MM.1S (cell line): ENCODE data around the gene HIPK4.
A peak's percentile ranks its signal among the peaks of the same experiment; 100 is the strongest.

ENCODE experiments used
- DNase-seq: peaks from one replicate; pipeline ENCODE4 v3.0.0-alpha.2; 2015
- H2AFZ ChIP-seq: fragments of 300-600 bp; sonication (generic); 2 replicates; pipeline ENCODE4 v1.6.0; 2016; ENCODE audit warnings: antibody characterized with exemption, low read length
- H3F3A ChIP-seq: fragments of 300-600 bp; sonication (generic); 2 replicates; pipeline ENCODE4 v1.6.1; 2016; ENCODE audit warnings: mild to moderate bottlenecking, antibody characterized with exemption, low read length, moderate library complexity, mixed read lengths; ENCODE audit not compliant: insufficient read depth
- H3K27ac ChIP-seq: fragments of 300-600 bp; sonication (generic); 2 replicates; pipeline ENCODE4 v1.5.1; 2016; ENCODE audit warnings: mild to moderate bottlenecking, low read length
- H3K27me3 ChIP-seq: fragments of 300-600 bp; sonication (generic); replicated peaks from 2 replicates; pipeline ENCODE4 v1.6.0; 2016; ENCODE audit warnings: low read length; ENCODE audit not compliant: insufficient read depth
- H3K36me3 ChIP-seq: fragments of 300-600 bp; sonication (generic); replicated peaks from 2 replicates; pipeline ENCODE4 v1.6.1; 2016; ENCODE audit warnings: mild to moderate bottlenecking, low read length, mixed read lengths; ENCODE audit not compliant: insufficient read depth
- H3K4me1 ChIP-seq: fragments of 300-600 bp; sonication (generic); 2 replicates; pipeline ENCODE4 v1.6.1; 2016; ENCODE audit warnings: low read length, mixed read lengths
- H3K4me2 ChIP-seq: fragments of 300-600 bp; sonication (generic); 2 replicates; pipeline ENCODE4 v1.6.0; 2016; ENCODE audit warnings: low read depth, low read length
- H3K4me3 ChIP-seq: fragments of 300-600 bp; sonication (generic); 2 replicates; pipeline ENCODE4 v1.5.1; 2016; ENCODE audit warnings: low read length, mixed read lengths
- H3K79me2 ChIP-seq: fragments of 300-600 bp; sonication (generic); 2 replicates; pipeline ENCODE4 v1.6.1; 2016; ENCODE audit warnings: mixed run types, low read length, mixed read lengths
- H3K9ac ChIP-seq: fragments of 300-600 bp; sonication (generic); 2 replicates; pipeline ENCODE4 v1.6.1; 2016; ENCODE audit warnings: low read length, mixed read lengths
- H3K9me2 ChIP-seq: fragments of 300-600 bp; sonication (generic); replicated peaks from 2 replicates; pipeline ENCODE4 v1.6.1; 2016; ENCODE audit warnings: mild to moderate bottlenecking, low read length, mixed read lengths; ENCODE audit not compliant: insufficient read depth
- H3K9me3 ChIP-seq: fragments of 300-600 bp; sonication (generic); replicated peaks from 2 replicates; pipeline ENCODE4 v1.6.1; 2016; ENCODE audit warnings: mild to moderate bottlenecking, low read length, mixed read lengths; ENCODE audit not compliant: insufficient read depth
- H4K20me1 ChIP-seq: fragments of 300-600 bp; sonication (generic); 2 replicates; pipeline ENCODE4 v1.6.1; 2016; ENCODE audit warnings: mild to moderate bottlenecking, low read length, moderate library complexity, mixed read lengths; ENCODE audit not compliant: insufficient read depth
- EZH2 ChIP-seq: fragments of 300-600 bp; sonication (generic); optimal IDR thresholded peaks from 2 replicates; pipeline ENCODE3; 2017; ENCODE audit warnings: low read depth, mild to moderate bottlenecking, antibody characterized with exemption, low read length, mixed read lengths
- EZH2phosphoT487 ChIP-seq: fragments of 300-600 bp; sonication (generic); IDR thresholded peaks from 2 replicates; pipeline ENCODE4 v1.6.1; 2018; ENCODE audit warnings: antibody characterized with exemption, low read length
- TF ChIP-seq, protein P1 (sequence below): fragments of 300-600 bp; sonication (generic); IDR thresholded peaks from 2 replicates; pipeline ENCODE4 v1.5.1; 2016; ENCODE audit warnings: antibody characterized with exemption, low read length, mixed read lengths

Gene HIPK4

DNA sequence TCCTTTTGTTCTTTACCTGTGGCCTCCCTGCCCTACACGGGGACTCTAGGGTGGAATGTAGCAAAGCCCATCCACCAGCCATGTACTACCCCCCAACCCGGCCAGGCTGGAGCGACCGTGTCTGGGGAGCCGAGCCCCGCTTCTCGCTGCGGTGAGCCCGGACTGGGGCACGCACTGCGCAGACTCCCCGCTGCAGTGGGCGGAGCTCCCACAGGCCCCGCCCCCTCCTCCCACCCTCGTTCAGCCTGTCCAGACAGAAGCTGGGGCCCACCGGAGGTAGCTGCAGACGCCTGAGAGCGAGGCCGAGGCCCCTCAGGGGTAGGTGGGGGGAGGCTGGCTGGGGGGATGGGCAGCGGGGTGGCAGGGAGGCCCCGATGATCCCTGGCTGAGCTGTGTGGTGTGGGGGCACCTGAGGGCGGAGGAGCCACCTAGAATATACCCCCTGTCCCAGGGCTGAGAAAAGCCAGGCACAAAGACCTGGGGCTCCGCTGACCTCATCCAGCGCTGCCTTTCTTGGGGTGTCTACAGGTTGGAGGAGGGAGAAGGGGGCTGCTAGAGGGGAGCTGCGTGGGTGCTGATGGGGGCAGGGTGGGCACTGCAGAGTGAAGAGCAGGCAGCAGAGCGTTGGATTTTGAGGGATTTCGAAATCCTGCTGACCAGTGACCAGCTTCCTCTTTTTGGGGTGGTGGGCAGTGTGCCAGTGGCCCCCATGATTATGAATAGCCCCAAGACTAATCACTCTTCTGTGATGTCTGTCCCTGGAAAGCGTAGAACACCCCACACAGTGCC, 24.2 kb downstream of the HIPK4 start:
- TF ChIP-seq, protein P1, sequence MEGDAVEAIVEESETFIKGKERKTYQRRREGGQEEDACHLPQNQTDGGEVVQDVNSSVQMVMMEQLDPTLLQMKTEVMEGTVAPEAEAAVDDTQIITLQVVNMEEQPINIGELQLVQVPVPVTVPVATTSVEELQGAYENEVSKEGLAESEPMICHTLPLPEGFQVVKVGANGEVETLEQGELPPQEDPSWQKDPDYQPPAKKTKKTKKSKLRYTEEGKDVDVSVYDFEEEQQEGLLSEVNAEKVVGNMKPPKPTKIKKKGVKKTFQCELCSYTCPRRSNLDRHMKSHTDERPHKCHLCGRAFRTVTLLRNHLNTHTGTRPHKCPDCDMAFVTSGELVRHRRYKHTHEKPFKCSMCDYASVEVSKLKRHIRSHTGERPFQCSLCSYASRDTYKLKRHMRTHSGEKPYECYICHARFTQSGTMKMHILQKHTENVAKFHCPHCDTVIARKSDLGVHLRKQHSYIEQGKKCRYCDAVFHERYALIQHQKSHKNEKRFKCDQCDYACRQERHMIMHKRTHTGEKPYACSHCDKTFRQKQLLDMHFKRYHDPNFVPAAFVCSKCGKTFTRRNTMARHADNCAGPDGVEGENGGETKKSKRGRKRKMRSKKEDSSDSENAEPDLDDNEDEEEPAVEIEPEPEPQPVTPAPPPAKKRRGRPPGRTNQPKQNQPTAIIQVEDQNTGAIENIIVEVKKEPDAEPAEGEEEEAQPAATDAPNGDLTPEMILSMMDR = no peak
- TF ChIP-seq EZH2 = no peak
- TF ChIP-seq EZH2phosphoT487 = no peak
- Histone ChIP-seq H3K79me2 (no peaks in the 10 kb centered on the region), H3K36me3 (no peaks in the 10 kb centered on the region), H3K4me3 (peak overlapping the region; percentile 54), H3K4me1 (no peaks in the 10 kb centered on the region), H3F3A (no peaks in the 10 kb centered on the region), H3K9me3 (no peaks in the 10 kb centered on the region), H3K9me2 (no peaks in the 10 kb centered on the region), H3K27ac (no peak overlapping the region), H3K27me3 (no peaks in the 10 kb centered on the region), H3K4me2 (peak overlapping the region; percentile 76), H4K20me1 (no peaks in the 10 kb centered on the region), H3K9ac (peak overlapping the region; percentile 34; the same call in 1 of the 2 replicates), H2AFZ (peak overlapping the region; percentile 71)
- peak; percentile 66 for DNase-seq

DNA sequence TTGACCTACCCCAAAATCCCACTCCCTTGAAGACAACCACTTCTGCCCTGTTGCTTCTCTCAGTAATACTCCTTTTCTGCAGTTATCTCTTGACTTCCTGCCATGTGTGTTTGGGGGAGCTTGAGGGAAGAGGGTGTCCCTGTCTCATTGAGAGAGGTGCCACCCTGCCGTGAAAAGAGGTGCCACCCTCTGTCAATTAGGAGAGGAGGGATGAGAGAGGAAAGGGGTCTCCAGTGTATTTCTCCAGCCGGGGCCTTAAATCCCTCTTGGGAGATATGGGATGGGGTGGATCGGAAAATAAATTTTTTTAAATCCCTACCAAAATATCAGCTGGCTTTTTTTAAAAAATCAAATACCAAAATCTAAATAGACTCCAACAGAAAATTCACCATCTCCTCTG, 25.0 kb downstream of the HIPK4 start:
- Histone ChIP-seq H3K9me3 (no peaks in the 10 kb centered on the region), H3F3A (no peaks in the 10 kb centered on the region), H3K4me3 (peak overlapping the region; percentile 54; the same call in 1 of the 2 replicates), H4K20me1 (no peaks in the 10 kb centered on the region), H3K36me3 (no peaks in the 10 kb centered on the region), H3K79me2 (no peaks in the 10 kb centered on the region), H3K9me2 (no peaks in the 10 kb centered on the region), H3K4me2 (peak overlapping the region; percentile 76), H3K4me1 (no peaks in the 10 kb centered on the region), H3K27ac (no peak overlapping the region), H3K9ac (peak overlapping the region; percentile 34; the same call in 1 of the 2 replicates), H2AFZ (peak overlapping the region; percentile 71), H3K27me3 (no peaks in the 10 kb centered on the region)
- TF ChIP-seq EZH2 (no peak), EZH2phosphoT487 (no peak)
- TF ChIP-seq, protein P1 = no peak
- DNase-seq = no peak

DNA sequence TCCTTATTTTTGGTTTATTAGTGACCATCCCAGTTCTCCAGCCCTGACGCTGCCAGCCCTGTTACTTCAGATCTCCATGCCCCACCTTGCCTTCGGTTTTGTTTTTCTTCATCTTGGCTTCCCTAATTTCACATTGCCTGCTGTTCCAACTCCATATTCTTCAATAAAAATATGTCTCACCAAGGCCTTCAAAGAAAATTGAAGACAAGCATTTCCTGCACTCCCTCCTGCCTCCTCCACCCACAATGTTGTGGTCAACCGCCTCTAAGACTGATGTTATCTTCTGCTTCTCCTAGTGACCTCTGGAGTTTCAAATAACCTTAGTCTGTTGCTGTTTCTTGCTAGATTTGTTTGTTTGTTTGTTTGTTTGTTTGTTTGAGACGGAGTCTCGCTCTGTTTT, 26.9 kb downstream of the HIPK4 start:
- no peak overlapping the region for H3K4me2 ChIP-seq
- no peaks in the 10 kb centered on the region for H3K4me1 ChIP-seq
- DNase-seq = no peak
- H2AFZ ChIP-seq = no peak overlapping the region
- TF ChIP-seq EZH2 = no peak
- TF ChIP-seq, protein P1 = no peak
- TF ChIP-seq EZH2phosphoT487 = no peak
- no peaks in the 10 kb centered on the region for H3K79me2 ChIP-seq
- no peak overlapping the region for H3K27ac ChIP-seq
- no peaks in the 10 kb centered on the region for H4K20me1 ChIP-seq
- H3K4me3 ChIP-seq = no peak overlapping the region
- no peaks in the 10 kb centered on the region for H3K9me2 ChIP-seq
- no peaks in the 10 kb centered on the region for H3K9me3 ChIP-seq
- H3K36me3 ChIP-seq = no peaks in the 10 kb centered on the region
- H3K27me3 ChIP-seq = no peaks in the 10 kb centered on the region
- no peaks in the 10 kb centered on the region for H3F3A ChIP-seq
- no peak overlapping the region for H3K9ac ChIP-seq
